Measurements from ENCODE around the gene PPM1F.

PPM1F gene, protein sequence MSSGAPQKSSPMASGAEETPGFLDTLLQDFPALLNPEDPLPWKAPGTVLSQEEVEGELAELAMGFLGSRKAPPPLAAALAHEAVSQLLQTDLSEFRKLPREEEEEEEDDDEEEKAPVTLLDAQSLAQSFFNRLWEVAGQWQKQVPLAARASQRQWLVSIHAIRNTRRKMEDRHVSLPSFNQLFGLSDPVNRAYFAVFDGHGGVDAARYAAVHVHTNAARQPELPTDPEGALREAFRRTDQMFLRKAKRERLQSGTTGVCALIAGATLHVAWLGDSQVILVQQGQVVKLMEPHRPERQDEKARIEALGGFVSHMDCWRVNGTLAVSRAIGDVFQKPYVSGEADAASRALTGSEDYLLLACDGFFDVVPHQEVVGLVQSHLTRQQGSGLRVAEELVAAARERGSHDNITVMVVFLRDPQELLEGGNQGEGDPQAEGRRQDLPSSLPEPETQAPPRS

GRCh38 chr22:21952586-21953571, at the start of gene PPM1F:
Gene PPM1F, minus strand, starts transcription at chr22:21952848. Its CDS starts 6,800 bp downstream, at chr22:21946048.
- peaks cover 0 to 5% of the 10 kb centered on the region in 2 donors for H3K36me3 Mint-ChIP-seq
- no peaks in the 10 kb centered on the region for H3K9me3 Mint-ChIP-seq
- no peaks in the 10 kb centered on the region for H3K27me3 Mint-ChIP-seq
- ATAC-seq (replicated peaks) (peak; percentile 87 to 89), DNase-seq (peak; percentile 82)
- H3K4me3 Mint-ChIP-seq = peak within 1 kb of the TSS; percentile 91 to 94
- peaks cover 18 to 42% of the 10 kb centered on the region in 2 donors for H3K4me1 Mint-ChIP-seq
- H3K27ac Mint-ChIP-seq = peak within 1 kb of the TSS; percentile 84

DNA sequence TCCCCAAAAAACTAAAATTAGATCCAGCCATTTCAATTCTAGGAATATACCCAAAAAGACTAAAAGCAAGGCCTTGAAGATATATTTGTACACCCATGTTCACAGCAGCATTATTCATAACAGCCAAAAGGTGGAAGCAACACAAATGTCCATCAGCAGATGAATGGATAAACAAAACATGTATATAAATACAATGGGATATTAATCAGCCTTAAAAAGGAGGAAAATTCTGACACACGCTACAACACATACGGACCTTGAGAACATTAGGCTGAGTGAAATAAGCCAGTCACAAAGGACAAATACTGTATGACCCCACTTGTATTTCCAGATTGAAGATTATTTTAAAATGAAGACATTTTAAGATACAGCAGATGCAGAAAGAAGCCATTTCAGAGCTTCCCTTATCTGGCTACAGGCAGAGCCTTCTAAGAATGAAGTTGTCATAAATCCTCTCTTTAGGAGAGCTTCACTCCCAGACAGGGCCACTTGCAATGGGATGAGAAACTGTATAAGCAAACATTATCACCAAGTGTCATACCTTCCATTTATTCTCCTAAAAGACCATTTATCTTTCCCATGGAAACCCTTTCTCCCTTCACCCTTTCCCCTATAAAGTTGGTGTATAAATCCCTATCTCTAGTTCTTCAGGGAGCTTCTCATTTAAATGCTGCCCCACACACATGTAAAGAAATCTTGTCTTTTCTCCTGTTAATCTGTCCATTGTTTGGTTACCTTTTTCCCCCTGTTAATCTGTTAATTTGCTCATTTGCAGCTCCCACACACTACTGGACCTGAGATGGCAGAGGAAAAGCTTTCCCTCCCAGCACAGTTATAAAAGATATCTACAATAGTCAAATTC, 49.2 kb upstream of the PPM1F start:
- no peak for ATAC-seq (replicated peaks)
- no peak for DNase-seq
- Mint-ChIP-seq H3K4me1 (no peaks in the 10 kb centered on the region), H3K9me3 (peaks cover 0 to 3% of the 10 kb centered on the region in 2 donors), H3K36me3 (no peaks in the 10 kb centered on the region), H3K4me3 (no peak overlapping the region), H3K27ac (no peak overlapping the region), H3K27me3 (no peaks in the 10 kb centered on the region)

DNA sequence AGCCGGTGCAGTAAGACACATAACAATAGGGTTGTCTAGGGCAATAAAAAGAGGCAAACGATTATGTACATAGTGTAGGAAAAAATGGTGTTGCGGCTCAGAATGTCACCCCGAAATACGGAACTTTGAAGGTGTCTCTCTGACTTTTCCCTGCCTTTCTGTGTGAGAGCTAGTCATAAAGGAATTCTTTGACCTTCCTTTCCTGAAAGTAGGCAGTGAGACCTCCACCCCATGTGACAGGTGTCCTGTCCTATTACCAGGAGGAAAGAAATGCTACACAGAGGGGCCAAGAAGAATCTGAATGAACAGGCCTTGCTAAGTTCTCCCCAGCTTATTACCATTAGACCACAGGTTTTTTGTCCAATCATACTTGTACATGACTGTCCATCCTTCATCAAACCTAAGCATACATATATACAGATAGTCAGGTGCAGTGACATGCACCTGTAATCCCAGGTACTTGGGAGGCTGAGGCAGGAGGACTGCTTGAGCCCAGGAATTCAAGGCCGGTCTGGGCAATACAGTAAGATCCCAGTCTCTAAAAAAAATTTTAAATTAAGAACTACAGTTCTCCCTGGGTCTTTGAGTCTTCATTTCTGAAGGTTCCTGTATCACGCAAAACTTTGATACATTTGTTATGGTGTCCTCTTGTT, 46.1 kb upstream of the PPM1F start:
- Mint-ChIP-seq H3K27me3 (no peaks in the 10 kb centered on the region), H3K9me3 (no peaks in the 10 kb centered on the region), H3K36me3 (no peaks in the 10 kb centered on the region), H3K4me3 (no peak overlapping the region), H3K4me1 (no peaks in the 10 kb centered on the region), H3K27ac (no peak overlapping the region)
- ATAC-seq (replicated peaks) (no peak), DNase-seq (no peak)

GRCh38 chr22:21996175-21996720, 43.6 kb upstream of the PPM1F start:
- no peaks in the 10 kb centered on the region for H3K9me3 Mint-ChIP-seq
- DNase-seq = no peak
- H3K27ac Mint-ChIP-seq = no peak overlapping the region
- H3K4me3 Mint-ChIP-seq = no peak overlapping the region
- H3K4me1 Mint-ChIP-seq = no peaks in the 10 kb centered on the region
- H3K27me3 Mint-ChIP-seq = no peaks in the 10 kb centered on the region
- H3K36me3 Mint-ChIP-seq = no peaks in the 10 kb centered on the region
- no peak for ATAC-seq (replicated peaks)

GRCh38 chr22:21995660-21996059, 43.0 kb upstream of the PPM1F start:
- no peak overlapping the region for H3K27ac Mint-ChIP-seq
- no peaks in the 10 kb centered on the region for H3K4me1 Mint-ChIP-seq
- DNase-seq (no peak), ATAC-seq (replicated peaks) (no peak)
- no peak overlapping the region for H3K4me3 Mint-ChIP-seq
- no peaks in the 10 kb centered on the region for H3K9me3 Mint-ChIP-seq
- no peaks in the 10 kb centered on the region for H3K27me3 Mint-ChIP-seq
- no peaks in the 10 kb centered on the region for H3K36me3 Mint-ChIP-seq

GRCh38 chr22:21994881-21995444, 42.3 kb upstream of the PPM1F start:
- Mint-ChIP-seq H3K27me3 (no peaks in the 10 kb centered on the region), H3K4me1 (no peaks in the 10 kb centered on the region), H3K36me3 (no peaks in the 10 kb centered on the region), H3K27ac (no peak overlapping the region), H3K9me3 (no peaks in the 10 kb centered on the region), H3K4me3 (no peak overlapping the region)
- ATAC-seq (replicated peaks) (no peak), DNase-seq (no peak)

DNA sequence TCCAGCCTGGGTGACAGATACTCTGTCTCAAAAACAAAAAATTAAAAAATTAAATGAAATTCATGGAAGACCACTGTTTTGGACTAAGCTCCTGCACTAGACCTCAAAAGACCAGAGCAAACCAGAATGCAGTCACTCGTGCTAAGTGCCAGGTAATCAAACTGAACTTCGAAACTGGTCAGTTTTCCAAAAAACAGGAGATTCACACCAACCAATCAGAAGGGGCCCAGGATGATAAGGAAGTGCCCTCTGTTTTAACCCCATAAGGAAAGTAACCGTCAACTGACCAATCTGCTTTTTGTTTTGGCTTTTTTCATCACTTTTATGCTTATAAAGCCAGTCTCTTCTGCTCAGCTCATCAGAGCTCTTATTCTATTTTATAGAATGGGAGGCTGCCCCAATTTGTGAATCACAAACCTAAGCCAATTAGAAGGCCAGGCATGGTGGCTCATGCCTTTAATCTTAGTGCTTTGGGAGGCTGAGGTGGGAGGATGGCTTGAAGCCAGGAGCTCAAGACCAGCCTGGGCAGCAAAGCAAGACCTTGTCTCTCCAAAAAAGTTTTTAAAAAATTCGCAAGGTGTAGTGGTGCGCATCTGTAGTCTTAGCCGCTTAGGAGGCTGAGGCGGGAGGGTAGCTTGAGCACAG, 40.1 kb upstream of the PPM1F start:
- H3K9me3 Mint-ChIP-seq = no peaks in the 10 kb centered on the region
- H3K4me3 Mint-ChIP-seq = no peak overlapping the region
- no peak for DNase-seq
- H3K4me1 Mint-ChIP-seq = no peaks in the 10 kb centered on the region
- ATAC-seq (replicated peaks) = no peak
- H3K27ac Mint-ChIP-seq = no peak overlapping the region
- no peaks in the 10 kb centered on the region for H3K36me3 Mint-ChIP-seq
- H3K27me3 Mint-ChIP-seq = no peaks in the 10 kb centered on the region

- no peaks in the 10 kb centered on the region for H3K4me1 Mint-ChIP-seq
- H3K27me3 Mint-ChIP-seq = no peaks in the 10 kb centered on the region
- DNase-seq (no peak), ATAC-seq (replicated peaks) (no peak)
- no peak overlapping the region for H3K4me3 Mint-ChIP-seq
- H3K9me3 Mint-ChIP-seq = no peaks in the 10 kb centered on the region
- H3K27ac Mint-ChIP-seq = no peak overlapping the region
- no peaks in the 10 kb centered on the region for H3K36me3 Mint-ChIP-seq
Observed at GRCh38 chr22:21991774-21992173, 39.1 kb upstream of the PPM1F start.

DNA sequence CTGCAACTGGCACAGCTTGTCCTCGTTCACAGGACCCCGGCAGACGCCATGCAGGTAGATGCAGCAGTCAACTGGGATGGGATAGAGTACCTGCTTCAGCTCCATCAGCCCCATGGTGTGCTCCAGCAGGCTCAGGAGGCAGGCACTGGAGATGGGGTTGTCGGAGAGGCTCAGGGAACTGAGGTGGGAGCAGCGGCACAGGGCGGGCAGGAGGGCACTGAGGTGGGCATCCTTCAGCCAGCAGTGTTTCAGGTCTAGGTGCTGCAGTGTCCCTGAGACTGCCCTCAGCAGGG, 38.6 kb upstream of the PPM1F start:
- Mint-ChIP-seq H3K4me3 (no peak overlapping the region), H3K27ac (no peak overlapping the region)

DNA sequence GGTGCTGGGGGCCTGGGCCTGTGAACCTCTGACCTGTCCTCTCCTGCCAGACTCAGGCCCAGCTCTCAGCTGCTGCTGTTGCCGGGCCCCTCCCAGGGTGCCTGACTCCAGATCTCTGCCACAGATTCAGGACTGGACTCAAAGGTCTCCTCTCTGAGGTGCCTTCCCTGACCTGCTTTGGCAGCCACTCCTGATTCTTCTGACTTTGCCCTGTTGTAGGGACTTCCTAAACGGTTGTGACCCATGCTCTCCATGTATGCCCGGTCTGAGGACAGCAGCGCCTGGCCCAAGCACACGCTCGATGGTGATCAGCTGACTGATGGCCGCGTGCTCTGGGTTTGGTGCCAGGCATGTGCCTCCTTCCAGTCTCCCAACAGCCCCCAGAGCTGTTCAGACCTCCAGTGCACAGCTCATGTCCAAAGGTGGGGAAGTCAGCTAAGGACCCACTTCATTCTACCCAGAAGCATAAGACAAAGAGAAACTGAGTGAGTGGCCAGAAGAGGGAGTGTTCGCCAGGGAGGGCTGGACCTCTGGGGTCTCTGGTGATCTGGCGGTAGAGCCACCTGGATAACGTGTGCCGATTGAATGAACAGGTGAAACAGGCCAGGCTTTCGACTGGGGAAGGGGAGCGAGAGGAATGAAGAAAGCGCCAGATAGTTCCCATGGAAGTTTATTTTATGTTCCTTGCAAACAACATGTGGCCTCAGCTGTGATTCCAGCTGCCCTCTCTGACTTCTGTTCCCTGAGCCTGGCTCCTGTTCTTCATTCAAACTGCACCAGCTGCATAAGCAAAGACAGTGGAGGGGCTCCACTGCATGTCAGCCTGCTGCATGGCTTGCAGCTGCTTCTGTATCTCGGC, 38.0 kb upstream of the PPM1F start:
- no peak for ATAC-seq (replicated peaks)
- Mint-ChIP-seq H3K27ac (no peak overlapping the region), H3K4me1 (no peaks in the 10 kb centered on the region), H3K4me3 (no peak overlapping the region), H3K36me3 (no peaks in the 10 kb centered on the region), H3K27me3 (no peaks in the 10 kb centered on the region), H3K9me3 (no peaks in the 10 kb centered on the region)
- DNase-seq = no peak

More for the DNA sequence above, 38.6 kb upstream of the PPM1F start:
- Mint-ChIP-seq H3K4me1 (no peaks in the 10 kb centered on the region), H3K36me3 (no peaks in the 10 kb centered on the region), H3K27me3 (no peaks in the 10 kb centered on the region), H3K9me3 (no peaks in the 10 kb centered on the region)
- no peak for DNase-seq
- no peak for ATAC-seq (replicated peaks)

GRCh38 chr22:21989049-21989448, 36.4 kb upstream of the PPM1F start:
- Mint-ChIP-seq H3K27me3 (no peaks in the 10 kb centered on the region), H3K27ac (no peak overlapping the region), H3K4me3 (no peak overlapping the region), H3K9me3 (no peaks in the 10 kb centered on the region), H3K4me1 (peaks cover 0 to 6% of the 10 kb centered on the region in 2 donors), H3K36me3 (no peaks in the 10 kb centered on the region)
- DNase-seq (no peak), ATAC-seq (replicated peaks) (no peak)

GRCh38 chr22:21985214-21985613, 32.6 kb upstream of the PPM1F start:
- Mint-ChIP-seq H3K4me3 (no peak overlapping the region), H3K4me1 (peaks cover 9 to 29% of the 10 kb centered on the region in 2 donors), H3K27me3 (no peaks in the 10 kb centered on the region), H3K36me3 (peaks cover 0 to 5% of the 10 kb centered on the region in 2 donors), H3K27ac (no peak overlapping the region), H3K9me3 (no peaks in the 10 kb centered on the region)
- DNase-seq (no peak), ATAC-seq (replicated peaks) (no peak)
